GM12873 (cell line): ENCODE data around the gene ZSWIM4.

ENCODE experiments used
- TF ChIP-seq, protein P1 (sequence below): IDR thresholded peaks from 2 replicates; pipeline ENCODE4 v1.5.1; 2012; ENCODE audit warnings: low read depth, mild to moderate bottlenecking, moderate library complexity, low read length, control low read depth; ENCODE audit not compliant: insufficient read depth; ENCODE audit errors: missing control alignments

Gene ZSWIM4

GRCh38 chr19:13835791-13836723 is 40.8 kb downstream of the ZSWIM4 start:
- TF ChIP-seq, protein P1, sequence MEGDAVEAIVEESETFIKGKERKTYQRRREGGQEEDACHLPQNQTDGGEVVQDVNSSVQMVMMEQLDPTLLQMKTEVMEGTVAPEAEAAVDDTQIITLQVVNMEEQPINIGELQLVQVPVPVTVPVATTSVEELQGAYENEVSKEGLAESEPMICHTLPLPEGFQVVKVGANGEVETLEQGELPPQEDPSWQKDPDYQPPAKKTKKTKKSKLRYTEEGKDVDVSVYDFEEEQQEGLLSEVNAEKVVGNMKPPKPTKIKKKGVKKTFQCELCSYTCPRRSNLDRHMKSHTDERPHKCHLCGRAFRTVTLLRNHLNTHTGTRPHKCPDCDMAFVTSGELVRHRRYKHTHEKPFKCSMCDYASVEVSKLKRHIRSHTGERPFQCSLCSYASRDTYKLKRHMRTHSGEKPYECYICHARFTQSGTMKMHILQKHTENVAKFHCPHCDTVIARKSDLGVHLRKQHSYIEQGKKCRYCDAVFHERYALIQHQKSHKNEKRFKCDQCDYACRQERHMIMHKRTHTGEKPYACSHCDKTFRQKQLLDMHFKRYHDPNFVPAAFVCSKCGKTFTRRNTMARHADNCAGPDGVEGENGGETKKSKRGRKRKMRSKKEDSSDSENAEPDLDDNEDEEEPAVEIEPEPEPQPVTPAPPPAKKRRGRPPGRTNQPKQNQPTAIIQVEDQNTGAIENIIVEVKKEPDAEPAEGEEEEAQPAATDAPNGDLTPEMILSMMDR: no peak

- TF ChIP-seq, protein P1: no peak
Measured at GRCh38 chr19:13838435-13839129, 43.3 kb downstream of the ZSWIM4 start.

DNA sequence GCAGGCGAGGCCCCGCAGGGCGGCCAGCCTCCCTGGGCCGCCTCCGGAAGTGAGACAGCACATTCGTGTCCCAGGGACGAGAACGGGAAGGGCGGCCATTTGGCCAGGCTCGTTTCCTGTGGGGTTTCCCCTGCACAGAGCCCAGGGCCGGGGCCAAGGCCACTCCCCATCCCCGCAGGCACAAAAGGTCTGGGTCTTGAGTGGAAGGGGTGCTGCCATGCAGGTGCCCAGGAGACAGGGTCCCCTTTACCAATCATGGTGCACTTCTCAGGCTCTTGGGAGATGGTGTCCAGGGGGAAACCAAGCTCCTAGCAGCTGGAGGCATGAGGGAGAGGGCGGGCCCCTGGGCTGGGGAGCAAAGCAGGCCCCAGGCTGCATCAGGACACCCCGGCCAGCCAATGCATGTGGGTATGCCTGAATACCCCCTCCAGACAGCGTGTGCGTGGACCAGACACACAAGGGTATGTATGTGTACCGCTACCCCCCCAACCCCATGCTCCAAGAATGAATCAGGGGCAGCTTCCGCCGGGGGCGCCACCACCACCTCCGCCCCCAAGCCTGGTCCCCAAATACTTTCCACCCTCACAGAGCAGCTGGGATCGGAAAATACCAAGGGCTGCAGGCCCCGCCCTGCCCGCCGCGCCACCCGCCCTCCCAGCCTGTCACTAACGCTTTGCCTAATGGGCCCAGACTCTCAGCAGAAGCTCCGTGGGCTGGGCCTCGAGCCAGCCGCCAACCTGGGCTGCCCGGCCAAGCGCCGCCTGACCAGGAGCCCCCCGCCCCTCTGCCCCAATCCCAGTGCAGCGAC is 44.1 kb downstream of the ZSWIM4 start:
- TF ChIP-seq, protein P1: peak; percentile 30

DNA sequence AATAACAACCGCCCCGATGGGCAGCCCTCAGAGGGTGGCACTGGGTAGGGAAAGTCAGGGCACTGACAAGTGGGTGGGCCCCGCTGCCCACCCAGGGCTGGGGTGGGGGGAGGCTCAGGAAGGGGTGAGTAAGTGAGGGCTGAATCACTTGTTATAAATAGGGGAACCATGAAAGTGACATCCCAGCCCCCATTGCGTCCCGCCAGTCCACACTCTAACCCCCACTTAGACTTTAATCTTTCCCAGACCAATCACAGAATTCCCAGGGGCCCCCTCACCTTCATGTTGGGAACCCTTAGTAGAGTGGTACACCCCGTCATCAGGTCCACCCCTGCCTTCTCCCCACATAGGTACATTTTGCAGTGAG is 44.7 kb downstream of the ZSWIM4 start:
- TF ChIP-seq, protein P1: no peak

DNA sequence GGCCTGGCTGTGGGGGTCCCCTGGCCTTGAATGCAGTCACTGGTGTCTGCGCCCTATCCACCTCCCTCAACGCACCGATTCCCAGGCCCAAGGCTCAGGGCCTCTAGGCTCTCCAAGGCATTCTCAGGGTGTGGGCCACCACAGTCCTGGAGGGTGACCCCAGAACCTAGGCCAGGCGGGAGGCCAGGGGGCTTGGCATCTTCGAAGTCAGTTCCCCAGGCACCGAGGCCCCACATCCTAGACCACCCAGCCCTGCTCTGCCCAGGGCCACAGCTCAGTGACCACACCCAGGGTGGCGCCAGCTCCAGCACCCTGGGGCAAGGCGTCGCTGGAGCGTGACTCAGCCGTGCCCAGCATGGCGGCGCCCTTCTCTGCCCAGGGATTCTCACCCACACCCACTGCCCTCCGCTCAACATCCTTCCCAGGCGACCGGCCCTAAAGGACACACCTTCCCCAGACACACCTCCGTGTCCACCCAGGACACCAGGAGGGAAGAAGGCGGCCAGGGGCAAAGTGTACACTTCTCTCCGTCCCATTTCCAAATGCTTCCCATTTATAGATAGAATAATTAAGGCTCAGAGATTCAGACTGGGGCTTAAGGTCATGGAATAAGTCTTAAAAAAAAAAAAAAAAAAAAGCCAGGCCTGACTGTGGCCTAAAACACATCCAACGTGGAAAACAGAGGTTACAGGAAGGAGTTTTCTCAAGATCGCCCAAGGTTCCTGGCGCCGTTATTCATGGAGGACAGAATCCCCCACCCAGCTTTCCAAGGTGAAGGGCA is 45.3 kb downstream of the ZSWIM4 start:
- TF ChIP-seq, protein P1: no peak

DNA sequence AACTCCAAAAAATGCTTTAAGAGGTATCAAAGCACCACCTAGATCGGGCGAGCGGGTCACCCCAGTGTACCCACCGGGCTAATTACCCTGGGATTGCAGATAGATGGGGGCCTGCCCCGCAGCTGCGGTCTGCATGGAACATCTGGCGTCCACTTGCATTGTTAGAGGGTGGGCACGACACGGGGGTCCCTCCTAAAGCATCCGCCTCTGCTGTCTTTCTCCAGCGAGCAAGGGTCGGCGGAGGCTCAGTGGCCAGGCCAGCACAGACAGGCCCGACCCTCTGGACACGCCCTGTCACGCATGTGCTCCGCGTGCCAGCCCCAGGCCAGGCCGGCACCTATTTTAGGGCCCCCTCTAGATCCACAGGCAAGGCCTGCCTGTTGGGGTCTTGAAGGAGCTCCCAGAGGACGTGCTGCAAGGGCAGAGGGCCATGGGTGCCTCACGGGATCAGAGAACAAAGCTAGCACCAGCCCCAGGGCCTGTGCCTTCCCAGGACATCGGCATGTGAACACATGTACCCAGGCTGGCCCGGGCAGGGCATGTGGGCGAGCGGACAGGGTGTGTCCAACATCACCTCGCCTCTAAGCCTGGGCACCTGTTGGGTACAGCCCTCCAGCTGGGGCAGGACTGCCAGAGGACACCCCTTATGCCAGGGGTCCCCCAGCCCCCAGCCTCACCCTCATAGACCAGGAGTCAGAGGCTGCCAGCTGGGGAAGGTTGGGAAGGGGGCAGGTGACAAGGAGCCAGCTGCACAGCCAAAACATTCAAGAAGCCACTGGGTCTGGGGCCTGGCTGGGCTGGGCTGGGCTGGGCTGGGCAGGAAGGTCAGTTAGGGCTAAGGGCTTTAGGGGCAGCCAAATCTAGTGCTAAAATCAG is 46.1 kb downstream of the ZSWIM4 start:
- TF ChIP-seq, protein P1: no peak
